Measurements from ENCODE around the gene LCN12. TPM values are rescaled to one million over a fixed set of nuclear protein-coding genes. Genes with fewer than 3 reads are reported as not detected.

The LCN12 gene
- polyA plus RNA-seq, 1 of the 3 experiments (the other 2 are of a cell fraction), result 0.87 TPM

- ChIA-PET POLR2A (no interaction called here), CTCF (no interaction called here)
- H3K9ac ChIP-seq, result no peak overlapping the region
- H4K20me1 ChIP-seq (ENCODE audit: insufficient read depth), result no peaks in the 10 kb centered on the region
- no peak for TF ChIP-seq TAF1 (IDR thresholded peaks at IDR 0.05; ENCODE audit: borderline replicate concordance, low read depth, low read length)
- no peak for TF ChIP-seq YY1 (IDR thresholded peaks at IDR 0.05; ENCODE audit: low read depth)
- TF ChIP-seq SIN3A (IDR thresholded peaks at IDR 0.05; ENCODE audit: borderline replicate concordance, low read depth, low read length), result no peak
- TF ChIP-seq NRF1 (IDR thresholded peaks at IDR 0.05; ENCODE audit: low read depth, low read length), result no peak
- no peak for TF ChIP-seq TCF12 (IDR thresholded peaks at IDR 0.05)
- H3K4me2 ChIP-seq, result no peak overlapping the region
- peaks cover 13% of the 10 kb centered on the region for H3F3A ChIP-seq (replicated peaks; ENCODE audit: insufficient read depth)
- no peaks in the 10 kb centered on the region for H3K27me3 ChIP-seq (ENCODE audit: insufficient read depth)
- no peak for DNase-seq
- no peak overlapping the region for H3K4me3 ChIP-seq (ENCODE audit: low read depth in 2 of 2, low read length in 1 of 2)
- no peaks in the 10 kb centered on the region for H3K4me1 ChIP-seq (ENCODE audit: control insufficient read depth in 1 of 2, insufficient read depth in 2 of 2, low read depth in 1 of 2, low read length in 1 of 2)
- H3K36me3 ChIP-seq (replicated peaks in 1 of 2; ENCODE audit: control insufficient read depth in 1 of 2, insufficient read depth in 2 of 2, low read length in 1 of 2), result peaks cover under 1 to 27% of the 10 kb centered on the region in 2 experiments
- H3K79me2 ChIP-seq (ENCODE audit: insufficient read depth), result no peaks in the 10 kb centered on the region
- H3K9me3 ChIP-seq, result no peaks in the 10 kb centered on the region
- WGBS (ENCODE audit: low lambda C conversion rate), result 89% methylated on average over 3 of the region's 3 CpGs
- H3K27ac ChIP-seq (ENCODE audit: low read depth in 2 of 2, low read length in 1 of 2), result no peak overlapping the region
- H3K9me2 ChIP-seq, result no peaks in the 10 kb centered on the region
- no peak overlapping the region for H2AFZ ChIP-seq (ENCODE audit: low read depth)
Observed at GRCh38 chr9:136934277-136934676, 17.8 kb upstream of the LCN12 start.

- no peaks in the 10 kb centered on the region for H3K79me2 ChIP-seq (ENCODE audit: insufficient read depth)
Observed at GRCh38 chr9:136935651-136936050, 16.4 kb upstream of the LCN12 start.

GRCh38 chr9:136936645-136937170 is 15.4 kb upstream of the LCN12 start:
- ChIA-PET CTCF (interaction anchor here (1.2 kb wide), 1 partner anchor 10 kb away, joined by 3 read pairs; no protein-coding TSS in a partner anchor), POLR2A (no interaction called here)
- Histone ChIP-seq H3F3A (replicated peaks; ENCODE audit: insufficient read depth) (peaks cover 14% of the 10 kb centered on the region), H3K79me2 (ENCODE audit: insufficient read depth) (peaks cover 4% of the 10 kb centered on the region), H3K4me3 (ENCODE audit: low read depth in 2 of 2, low read length in 1 of 2) (no peak overlapping the region), H3K9ac (no peak overlapping the region), H3K9me2 (no peaks in the 10 kb centered on the region), H3K4me1 (ENCODE audit: control insufficient read depth in 1 of 2, insufficient read depth in 2 of 2, low read depth in 1 of 2, low read length in 1 of 2) (no peaks in the 10 kb centered on the region), H3K9me3 (no peaks in the 10 kb centered on the region), H3K36me3 (replicated peaks in 1 of 2; ENCODE audit: control insufficient read depth in 1 of 2, insufficient read depth in 2 of 2, low read length in 1 of 2) (peaks cover 20 to 25% of the 10 kb centered on the region in 2 experiments), H3K27me3 (ENCODE audit: insufficient read depth) (no peaks in the 10 kb centered on the region), H3K27ac (ENCODE audit: low read depth in 2 of 2, low read length in 1 of 2) (no peak overlapping the region), H3K4me2 (no peak overlapping the region), H4K20me1 (ENCODE audit: insufficient read depth) (no peaks in the 10 kb centered on the region), H2AFZ (ENCODE audit: low read depth) (no peak overlapping the region)
- WGBS (ENCODE audit: low lambda C conversion rate), result 91% methylated on average over 8 of the region's 8 CpGs
- no peak for DNase-seq
- no peak for TF ChIP-seq NFIC (IDR thresholded peaks at IDR 0.05; ENCODE audit: borderline replicate concordance)
- TF ChIP-seq SIN3A (IDR thresholded peaks at IDR 0.05; ENCODE audit: borderline replicate concordance, low read depth, low read length), result no peak
- no peak for TF ChIP-seq FOSL2 (IDR thresholded peaks at IDR 0.05; ENCODE audit: borderline replicate concordance, low read depth)
- no peak for TF ChIP-seq PBX3 (IDR thresholded peaks at IDR 0.05)
- no peak for TF ChIP-seq RFX5 (IDR thresholded peaks at IDR 0.05; ENCODE audit: low read length)
- TF ChIP-seq EP300 (IDR thresholded peaks at IDR 0.05; ENCODE audit: borderline replicate concordance in 1 of 2, low read depth in 1 of 2, low read length in 1 of 2), result no peak
- no peak for TF ChIP-seq CTCF (IDR thresholded peaks at IDR 0.05)
- TF ChIP-seq IRF3 (IDR thresholded peaks at IDR 0.05; ENCODE audit: low read depth, low read length), result no peak
- no peak for TF ChIP-seq TCF12 (IDR thresholded peaks at IDR 0.05)
- TF ChIP-seq ELF1 (IDR thresholded peaks at IDR 0.05), result no peak
- TF ChIP-seq FOXJ3 (CRISPR knock-in tag; IDR thresholded peaks at IDR 0.05), result no peak
- no peak for TF ChIP-seq MXI1 (IDR thresholded peaks at IDR 0.05; ENCODE audit: low read depth, low read length)
- TF ChIP-seq CHD2 (IDR thresholded peaks at IDR 0.05; ENCODE audit: low read length, partially characterized antibody), result no peak
- no peak for TF ChIP-seq RCOR1 (IDR thresholded peaks at IDR 0.05; ENCODE audit: low read length)

More at GRCh38 chr9:136935651-136936050, 16.4 kb upstream of the LCN12 start:
- H4K20me1 ChIP-seq (ENCODE audit: insufficient read depth), result no peaks in the 10 kb centered on the region
- H3K27me3 ChIP-seq (ENCODE audit: insufficient read depth), result no peaks in the 10 kb centered on the region
- H3K4me2 ChIP-seq, result no peak overlapping the region
- no peaks in the 10 kb centered on the region for H3K4me1 ChIP-seq (ENCODE audit: control insufficient read depth in 1 of 2, insufficient read depth in 2 of 2, low read depth in 1 of 2, low read length in 1 of 2)
- no peaks in the 10 kb centered on the region for H3K9me2 ChIP-seq
- no peak for TF ChIP-seq NFIC (IDR thresholded peaks at IDR 0.05; ENCODE audit: borderline replicate concordance)
- TF ChIP-seq RCOR1 (IDR thresholded peaks at IDR 0.05; ENCODE audit: low read length), result no peak
- TF ChIP-seq FOSL2 (IDR thresholded peaks at IDR 0.05; ENCODE audit: borderline replicate concordance, low read depth), result no peak
- no peak for TF ChIP-seq FOXJ3 (CRISPR knock-in tag; IDR thresholded peaks at IDR 0.05)
- POLR2A ChIA-PET, result no interaction called here
- CTCF ChIA-PET, result no interaction called here
- H3K9ac ChIP-seq, result no peak overlapping the region
- H2AFZ ChIP-seq (ENCODE audit: low read depth), result no peak overlapping the region
- H3K4me3 ChIP-seq (ENCODE audit: low read depth in 2 of 2, low read length in 1 of 2), result no peak overlapping the region
- 96% methylated on average over 3 of the region's 3 CpGs for WGBS (ENCODE audit: low lambda C conversion rate)
- H3K9me3 ChIP-seq, result no peaks in the 10 kb centered on the region
- DNase-seq, result no peak
- no peak overlapping the region for H3K27ac ChIP-seq (ENCODE audit: low read depth in 2 of 2, low read length in 1 of 2)
- H3F3A ChIP-seq (replicated peaks; ENCODE audit: insufficient read depth), result peaks cover 14% of the 10 kb centered on the region
- peaks cover 15 to 27% of the 10 kb centered on the region in 2 experiments for H3K36me3 ChIP-seq (replicated peaks in 1 of 2; ENCODE audit: control insufficient read depth in 1 of 2, insufficient read depth in 2 of 2, low read length in 1 of 2)

All from SK-N-SH (cell line).